Suppressor macrophage (primary cell): Measurements from ENCODE around the gene ZMYM4.

Experiments used
- DNase-seq, 4 experiments: peaks; one replicate each; pipeline ENCODE4 v3.0.0-alpha.2; 2020 to 2022

Gene ZMYM4

GRCh38 chr1:35278886-35279554 lies 10.5 kb downstream of the ZMYM4 start:
- DNase-seq: no peak

- DNase-seq: no peak
Measured at GRCh38 chr1:35279555-35279904, 11.0 kb downstream of the ZMYM4 start.

DNA sequence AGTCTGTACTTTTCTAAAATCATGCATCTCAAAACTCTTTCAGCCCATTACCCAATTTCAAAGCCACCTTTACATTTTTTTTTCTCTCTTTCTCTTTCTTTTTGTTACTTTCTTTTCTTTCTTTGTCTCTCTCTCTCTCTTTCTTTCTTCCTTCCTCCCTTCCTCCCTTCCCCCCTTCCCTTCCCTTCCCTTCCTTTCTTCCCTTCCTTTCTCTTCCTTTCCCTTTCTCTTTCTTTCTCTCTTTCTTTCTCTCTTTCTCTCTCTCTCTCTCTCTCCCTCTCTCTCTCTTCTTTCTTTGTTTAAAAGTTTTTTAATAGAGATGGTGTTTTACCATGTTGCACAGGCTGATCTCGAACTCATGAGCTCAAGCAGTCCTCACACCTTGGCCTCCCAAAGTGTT lies 11.5 kb downstream of the ZMYM4 start:
- DNase-seq: no peak

- DNase-seq: no peak
Measured at GRCh38 chr1:35281565-35281964, 13.1 kb downstream of the ZMYM4 start.

DNA sequence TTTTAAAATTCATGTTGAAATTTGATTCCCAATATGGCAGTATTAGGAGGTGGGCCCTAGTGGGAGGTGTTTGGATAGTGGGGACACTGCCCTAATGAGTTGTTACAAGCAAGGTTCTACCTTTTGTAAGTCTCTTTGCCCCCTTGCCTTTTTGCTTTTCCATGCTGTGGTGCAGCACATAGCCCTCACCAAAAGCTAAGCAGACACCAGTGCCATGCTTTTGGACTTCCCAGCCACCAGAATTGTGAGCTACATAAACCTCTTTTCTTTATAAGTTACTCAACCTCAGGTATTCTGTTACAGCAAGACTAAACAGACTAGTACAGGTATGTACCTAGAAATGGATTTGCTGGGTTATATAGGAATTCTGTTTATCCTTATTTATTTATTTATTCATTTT lies 13.7 kb downstream of the ZMYM4 start:
- DNase-seq: no peak

- no peak for DNase-seq
Measured at GRCh38 chr1:35284852-35285251, 16.3 kb downstream of the ZMYM4 start.

GRCh38 chr1:35285771-35286606 lies 17.5 kb downstream of the ZMYM4 start:
- DNase-seq: peak in 2 of 4 experiments; percentile 45 to 55

- no peak for DNase-seq
Measured at GRCh38 chr1:35287807-35288640, 19.5 kb downstream of the ZMYM4 start.

GRCh38 chr1:35288761-35289160 lies 20.3 kb downstream of the ZMYM4 start:
- no peak for DNase-seq

- DNase-seq: no peak
Measured at GRCh38 chr1:35290452-35290851, 21.9 kb downstream of the ZMYM4 start.

GRCh38 chr1:35294809-35295208 lies 26.3 kb downstream of the ZMYM4 start:
- no peak for DNase-seq

GRCh38 chr1:35297886-35298285 lies 29.4 kb downstream of the ZMYM4 start:
- no peak for DNase-seq

DNA sequence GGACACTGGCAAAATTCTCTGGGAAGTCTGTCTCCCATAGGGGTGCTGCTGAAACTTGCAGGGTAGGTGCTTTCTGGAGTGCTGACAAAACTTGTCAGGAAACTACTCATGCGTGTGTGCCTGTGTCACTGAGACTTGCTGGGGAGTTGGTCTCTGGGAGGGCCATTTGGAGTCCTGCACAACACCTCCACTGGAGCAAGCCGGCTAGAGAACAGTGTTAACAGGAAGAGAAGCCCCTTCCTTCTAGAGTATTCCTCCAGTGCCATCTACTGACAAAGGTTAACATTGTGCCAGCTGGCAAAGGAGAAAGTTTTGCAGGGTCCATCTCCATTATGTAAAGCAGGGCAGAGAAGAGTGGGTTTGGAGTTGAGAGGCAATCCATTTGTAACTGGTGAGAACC lies 30.0 kb downstream of the ZMYM4 start:
- peak; percentile 41 to 67 (median 60) for DNase-seq

GRCh38 chr1:35300376-35300775 lies 31.9 kb downstream of the ZMYM4 start:
- DNase-seq: no peak

GRCh38 chr1:35301674-35302392 lies 33.3 kb downstream of the ZMYM4 start:
- no peak for DNase-seq

- DNase-seq: no peak
Measured at GRCh38 chr1:35305383-35305782, 36.9 kb downstream of the ZMYM4 start.

DNA sequence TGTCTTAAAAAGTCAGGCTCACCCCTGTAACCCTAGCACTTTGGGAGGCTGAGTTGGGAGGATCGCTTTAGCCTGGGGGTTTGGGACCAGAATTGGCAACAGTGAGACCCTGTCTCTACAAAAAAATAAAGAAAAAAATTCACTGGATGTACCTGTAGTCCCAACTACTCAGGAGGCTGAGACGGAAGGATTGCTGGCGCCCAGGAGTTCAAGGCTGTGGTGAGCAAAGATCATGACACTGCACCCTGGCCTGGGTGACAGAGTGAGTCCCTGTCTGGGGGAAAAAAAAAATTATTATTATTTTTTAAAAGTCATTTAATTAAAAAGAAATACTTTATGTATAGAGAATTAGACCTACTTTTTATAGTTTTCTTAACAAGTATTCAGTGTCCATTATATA lies 47.1 kb downstream of the ZMYM4 start:
- no peak for DNase-seq

GRCh38 chr1:35316264-35316663 lies 47.8 kb downstream of the ZMYM4 start:
- DNase-seq: no peak

- no peak for DNase-seq
Measured at GRCh38 chr1:35319988-35320713, 51.6 kb downstream of the ZMYM4 start.

DNA sequence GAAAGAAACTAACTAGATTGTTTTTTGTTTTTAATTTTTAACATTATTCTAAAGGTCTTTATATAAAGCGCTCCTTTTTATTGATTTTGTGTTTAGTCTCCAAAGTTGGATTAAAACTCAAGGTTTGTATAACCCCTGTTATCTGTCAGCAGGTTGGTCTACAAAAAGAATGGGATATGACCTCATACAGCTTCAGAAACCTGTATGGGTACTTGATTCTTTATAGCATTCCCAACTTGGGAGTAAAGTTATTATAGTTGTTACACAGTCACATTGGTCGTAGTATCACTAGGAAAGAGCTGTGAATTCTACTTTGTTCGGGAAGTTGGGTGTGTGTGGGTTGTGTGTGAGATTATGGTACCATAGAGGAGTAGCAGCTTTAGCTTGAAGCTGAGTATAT lies 52.4 kb downstream of the ZMYM4 start:
- no peak for DNase-seq

- peak; percentile 2 to 38 (median 30) for DNase-seq
Measured at GRCh38 chr1:35324486-35324885, 56.0 kb downstream of the ZMYM4 start.
